ENCODE data around the gene FAM3D.

The FAM3D gene

DNA sequence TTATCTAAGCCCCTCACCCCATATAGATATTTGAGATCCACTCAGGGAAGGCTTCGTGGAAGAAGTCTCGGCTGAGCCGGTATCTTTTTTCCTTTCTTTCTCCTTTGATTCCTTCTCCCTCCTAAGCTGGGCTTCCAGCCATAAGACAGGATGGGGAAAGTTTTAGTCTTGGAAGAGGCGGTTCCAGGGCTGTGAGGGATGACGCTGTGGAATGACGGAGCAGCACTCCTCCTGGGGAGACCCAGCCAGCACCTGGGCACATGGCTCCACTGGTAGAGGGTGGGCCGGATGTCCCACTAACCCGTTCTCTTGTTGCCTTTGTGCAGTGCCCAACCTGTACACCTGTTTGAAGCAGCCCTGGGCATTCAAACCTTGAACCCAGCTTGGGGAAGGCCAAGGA is 46.2 kb downstream of the FAM3D start:
- no peak overlapping the region for H3K4me3 ChIP-seq (ENCODE audit: low read depth, low read length)
- no peak for TF ChIP-seq CTCF (IDR thresholded peaks at IDR 0.05; ENCODE audit: low read depth, low read length)

DNA sequence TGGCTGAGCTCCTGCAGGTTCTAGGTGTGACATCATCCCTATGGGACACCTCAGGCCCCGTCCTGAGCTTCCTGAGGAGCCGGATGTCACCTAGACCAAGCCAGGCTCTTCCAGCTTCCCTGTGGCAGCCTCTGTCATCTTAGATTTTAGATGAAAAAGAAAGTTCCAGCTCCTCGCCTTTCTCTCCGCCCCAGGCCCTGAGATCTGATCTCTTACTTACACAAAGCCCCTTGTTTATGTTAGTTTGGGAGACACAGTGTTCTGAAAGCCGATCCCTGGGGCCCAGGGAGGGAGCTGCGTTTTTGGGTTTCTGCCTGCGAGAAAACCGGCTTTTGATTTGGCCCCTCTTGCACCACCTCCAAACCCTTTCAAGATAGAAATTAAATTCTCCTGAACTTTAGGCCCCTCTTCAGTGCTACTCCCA is 49.2 kb downstream of the FAM3D start:
- no peak for TF ChIP-seq CTCF (IDR thresholded peaks at IDR 0.05; ENCODE audit: low read depth, low read length)
- H3K4me3 ChIP-seq (ENCODE audit: low read depth, low read length) = no peak overlapping the region

DNA sequence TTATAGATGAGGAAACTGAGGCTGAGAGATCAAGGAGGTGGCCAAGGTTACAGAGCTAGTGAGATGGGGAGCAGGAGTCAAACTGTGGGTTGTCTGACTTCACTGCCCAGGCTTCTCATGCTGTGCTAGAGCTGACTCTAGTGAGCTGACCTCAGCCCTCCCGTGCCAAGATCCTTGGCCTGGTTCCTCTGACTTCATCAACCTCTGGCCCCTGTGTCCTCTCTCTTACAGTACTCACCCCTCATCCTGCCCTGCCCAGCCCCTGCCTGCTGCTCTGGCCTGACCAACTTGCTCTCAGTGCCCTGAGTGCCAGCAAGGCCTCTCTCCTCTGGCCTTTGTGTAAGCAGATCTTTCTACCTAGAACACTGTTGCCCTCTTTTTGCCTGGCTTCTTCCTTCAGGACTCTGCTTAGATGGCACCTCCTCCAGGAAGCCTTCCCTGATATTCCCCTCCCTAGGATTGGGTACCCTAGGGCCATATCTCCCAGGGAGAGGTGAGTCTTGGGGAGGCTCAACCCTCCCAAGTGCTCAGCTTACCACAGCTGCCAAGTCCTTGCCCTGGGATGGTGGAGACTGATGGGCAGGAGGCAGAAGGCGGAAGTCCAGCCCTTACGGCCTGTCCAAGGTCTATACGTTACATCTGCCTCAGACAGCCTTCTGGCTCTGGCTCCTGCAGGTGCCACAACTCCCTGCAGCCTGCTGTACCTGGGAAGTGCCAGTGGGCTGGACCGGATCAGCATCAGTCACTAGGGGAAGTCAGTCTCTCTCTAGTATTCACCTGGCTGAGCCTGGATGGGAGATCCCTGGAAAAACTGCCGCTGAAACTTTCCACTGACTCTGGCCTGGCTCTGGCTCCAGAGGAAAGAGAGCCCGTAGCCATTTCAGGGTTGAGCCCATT is 53.1 kb downstream of the FAM3D start:
- TF ChIP-seq CTCF (IDR thresholded peaks at IDR 0.05; ENCODE audit: low read depth, low read length) = no peak
- H3K4me3 ChIP-seq (ENCODE audit: low read depth, low read length) = no peak overlapping the region

- TF ChIP-seq CTCF (IDR thresholded peaks at IDR 0.05; ENCODE audit: low read depth, low read length) = no peak
These were observed 53.7 kb downstream of the FAM3D start for GRCh38 chr3:58612830-58613229.

DNA sequence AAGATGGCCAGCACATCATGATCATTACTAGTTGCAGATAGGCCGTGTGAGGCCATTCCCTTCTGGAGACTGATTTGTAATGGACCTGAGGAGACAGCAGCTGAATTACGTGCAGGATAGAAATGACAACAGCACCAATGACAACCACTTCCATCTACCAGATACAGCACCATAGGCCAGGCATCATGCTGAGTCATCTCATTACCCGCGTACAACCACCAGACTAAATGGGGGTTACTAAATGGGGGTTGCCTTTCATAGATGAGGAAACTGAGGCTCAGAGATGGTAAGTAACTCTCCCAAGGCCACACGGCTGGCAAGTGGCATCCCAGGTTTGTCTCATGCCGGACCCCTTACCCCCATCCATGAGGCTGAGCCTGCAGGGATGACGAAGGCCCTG is 56.6 kb downstream of the FAM3D start:
- H3K4me3 ChIP-seq (ENCODE audit: low read depth, low read length) = no peak overlapping the region
- no peak for TF ChIP-seq CTCF (IDR thresholded peaks at IDR 0.05; ENCODE audit: low read depth, low read length)

More at GRCh38 chr3:58612830-58613229, 53.7 kb downstream of the FAM3D start:
- no peak overlapping the region for H3K4me3 ChIP-seq (ENCODE audit: low read depth, low read length)

GRCh38 chr3:58608648-58609047 is 57.9 kb downstream of the FAM3D start:
- TF ChIP-seq CTCF (IDR thresholded peaks at IDR 0.05; ENCODE audit: low read depth, low read length) = no peak
- no peak overlapping the region for H3K4me3 ChIP-seq (ENCODE audit: low read depth, low read length)

GRCh38 chr3:58607816-58608215 is 58.8 kb downstream of the FAM3D start:
- H3K4me3 ChIP-seq (ENCODE audit: low read depth, low read length) = no peak overlapping the region
- no peak for TF ChIP-seq CTCF (IDR thresholded peaks at IDR 0.05; ENCODE audit: low read depth, low read length)
